Activated CD4-positive, alpha-beta T cell treated with anti-CD3 and anti-CD28 coated beads for 36 hours (primary cell): ENCODE measurements around the gene ZNF497. TPM values are rescaled to one million over a fixed set of nuclear protein-coding genes. Genes with fewer than 3 reads are reported as not detected.

Experiments used
- microRNA-seq: library from miRNA; unstranded; fragments of <30 nt; microRNA quantifications from one replicate; pipeline ENCODE4 v1.2.0, GENCODE V29; 2021; ENCODE audit warnings: borderline replicate concordance
- total RNA-seq, 2 experiments: library from RNA; stranded (reverse); gene quantifications; one replicate each; pipeline ENCODE4 v1.2.3, GENCODE V29; 2021

Gene ZNF497
- total RNA-seq, 2 experiments from 2014 or later: 1.1 to 1.5 TPM

Small RNA genes within 50 kb of the gene (microRNA-seq; reads per million reads assigned to microRNA genes)
- gene MIR4754 (1.1 reads per million), gene MIR6806 (not detected)

Other genes with a start within 250 kb of the ZNF497 start
- 1 to 10 TPM; 4.9 to 5.0 TPM for gene ZNF329, start 212.0 kb downstream of the ZNF497 start, total RNA-seq
- 10 to 100 TPM; 20.2 to 20.5 TPM for gene ZNF274, start 179.7 kb downstream of the ZNF497 start, total RNA-seq
- gene ZNF544, start 133.8 kb downstream of the ZNF497 start, total RNA-seq: 10 to 100 TPM; 32.2 to 38.5 TPM
- gene ZNF8, start 83.8 kb downstream of the ZNF497 start, total RNA-seq: 1 to 10 TPM; 4.4 to 4.5 TPM
- gene ERVK3-1, start 57.4 kb downstream of the ZNF497 start, total RNA-seq: 10 to 100 TPM; 38.6 to 53.6 TPM
- gene ZSCAN22, start 35.8 kb downstream of the ZNF497 start, total RNA-seq: 1 to 10 TPM; 3.1 to 3.8 TPM
- gene A1BG, start 9.3 kb downstream of the ZNF497 start, total RNA-seq: 1 to 10 TPM; 2.9 to 4.7 TPM
- 1 to 10 TPM; 2.0 to 2.5 TPM for gene ZNF837, start 18.3 kb upstream of the ZNF497 start, total RNA-seq
- 1,000 to 10,000 TPM; 1,234 to 1,535 TPM for gene RPS5, start 24.5 kb upstream of the ZNF497 start, total RNA-seq
- under 1 TPM; 0.25 to 0.56 TPM for gene RNF225, start 32.9 kb upstream of the ZNF497 start, total RNA-seq
- gene ZNF584, start 45.9 kb upstream of the ZNF497 start, total RNA-seq: 10 to 100 TPM in 1 of 2 experiments, 1 to 10 TPM in 1; 9.9 to 11.2 TPM
- 1 to 10 TPM; 3.3 to 4.4 TPM for gene ZNF132, start 77.4 kb upstream of the ZNF497 start, total RNA-seq
- gene ZNF324B, start 88.9 kb upstream of the ZNF497 start, total RNA-seq: 1 to 10 TPM; 5.8 to 7.5 TPM
- 1 to 10 TPM; 4.7 to 7.5 TPM for gene ZNF324, start 104.3 kb upstream of the ZNF497 start, total RNA-seq
- 1 to 10 TPM; 4.2 to 4.7 TPM for gene ZNF446, start 113.6 kb upstream of the ZNF497 start, total RNA-seq
- gene SLC27A5, start 149.2 kb upstream of the ZNF497 start, total RNA-seq: 10 to 100 TPM in 1 of 2 experiments, 1 to 10 TPM in 1; 8.9 to 19.5 TPM
- 10 to 100 TPM; 10.1 to 11.1 TPM for gene ZBTB45, start 157.1 kb upstream of the ZNF497 start, total RNA-seq
- gene TRIM28, start 181.3 kb upstream of the ZNF497 start, total RNA-seq: 100 to 1,000 TPM; 481 to 758 TPM
- gene CHMP2A, start 192.4 kb upstream of the ZNF497 start, total RNA-seq: 100 to 1,000 TPM; 101 to 107 TPM
- gene UBE2M, start 195.9 kb upstream of the ZNF497 start, total RNA-seq: 100 to 1,000 TPM; 115 to 138 TPM
- gene MZF1, start 210.6 kb upstream of the ZNF497 start, total RNA-seq: 10 to 100 TPM; 14.3 to 15.0 TPM